Stimulated activated CD8-positive, alpha-beta memory T cell treated with anti-CD3 and anti-CD28 coated beads, Interleukin-4, amount 100 ng/mL, for 4 hours (primary cell): ENCODE data around the gene LYPLA2.

Experiments used
- DNase-seq, 2 donors: peaks; one replicate each; pipeline ENCODE4 v3.0.0-alpha.2; 2020; ENCODE audit warnings: low read depth in 2 of 2, low spot score in 1 of 2

Gene LYPLA2

DNA sequence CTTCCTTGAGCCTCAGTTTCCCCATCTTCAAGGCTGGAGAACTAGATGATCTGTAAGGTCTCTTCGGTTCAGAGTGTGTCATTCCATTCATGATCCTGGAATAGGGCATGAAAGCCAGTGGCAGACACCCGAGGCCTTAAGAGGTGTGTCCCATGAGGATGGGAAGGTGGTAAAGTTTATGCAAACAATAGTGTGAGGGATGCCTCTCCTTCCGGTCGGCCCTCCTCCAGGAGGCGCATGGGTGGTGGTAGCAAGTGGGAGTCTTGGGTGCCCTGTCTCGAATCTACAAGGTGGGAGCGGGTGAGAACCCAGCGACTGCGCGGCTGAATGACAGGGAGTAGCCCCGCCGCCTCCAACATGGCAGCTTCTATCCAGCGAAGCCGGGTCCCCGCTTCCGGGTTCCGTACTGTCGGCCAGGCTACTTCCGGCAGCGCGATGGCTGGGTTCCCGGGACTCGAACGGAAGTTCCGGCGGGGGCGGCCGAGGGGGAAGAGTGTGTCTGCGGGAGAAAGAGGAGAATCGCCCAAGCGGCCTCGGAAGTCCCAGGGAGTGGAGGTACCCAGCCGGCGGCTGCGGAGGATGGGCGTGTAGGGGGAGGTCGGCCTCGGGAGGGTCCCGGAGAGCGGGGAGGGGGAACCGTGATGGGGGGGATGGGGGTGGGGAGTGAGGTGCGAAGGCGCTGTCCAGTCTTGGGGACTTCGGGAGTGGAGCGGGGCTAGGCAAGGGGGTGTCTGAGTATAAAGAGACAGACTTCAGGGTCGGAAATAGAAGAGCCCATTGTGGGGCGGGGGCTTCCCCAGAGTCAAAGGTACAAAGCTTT is at the start of gene LYPLA2:
LYPLA2 (plus strand) TSS at position 450 of the 820 bp plus-strand sequence. CDS start 1,538 bp downstream, outside the sequence.
- DNase-seq: peak; percentile 72

- DNase-seq: no peak
Measured at GRCh38 chr1:23741609-23742008, 49.3 kb upstream of the LYPLA2 start.

- no peak for DNase-seq
Measured at GRCh38 chr1:23742670-23743286, 48.2 kb upstream of the LYPLA2 start.

DNA sequence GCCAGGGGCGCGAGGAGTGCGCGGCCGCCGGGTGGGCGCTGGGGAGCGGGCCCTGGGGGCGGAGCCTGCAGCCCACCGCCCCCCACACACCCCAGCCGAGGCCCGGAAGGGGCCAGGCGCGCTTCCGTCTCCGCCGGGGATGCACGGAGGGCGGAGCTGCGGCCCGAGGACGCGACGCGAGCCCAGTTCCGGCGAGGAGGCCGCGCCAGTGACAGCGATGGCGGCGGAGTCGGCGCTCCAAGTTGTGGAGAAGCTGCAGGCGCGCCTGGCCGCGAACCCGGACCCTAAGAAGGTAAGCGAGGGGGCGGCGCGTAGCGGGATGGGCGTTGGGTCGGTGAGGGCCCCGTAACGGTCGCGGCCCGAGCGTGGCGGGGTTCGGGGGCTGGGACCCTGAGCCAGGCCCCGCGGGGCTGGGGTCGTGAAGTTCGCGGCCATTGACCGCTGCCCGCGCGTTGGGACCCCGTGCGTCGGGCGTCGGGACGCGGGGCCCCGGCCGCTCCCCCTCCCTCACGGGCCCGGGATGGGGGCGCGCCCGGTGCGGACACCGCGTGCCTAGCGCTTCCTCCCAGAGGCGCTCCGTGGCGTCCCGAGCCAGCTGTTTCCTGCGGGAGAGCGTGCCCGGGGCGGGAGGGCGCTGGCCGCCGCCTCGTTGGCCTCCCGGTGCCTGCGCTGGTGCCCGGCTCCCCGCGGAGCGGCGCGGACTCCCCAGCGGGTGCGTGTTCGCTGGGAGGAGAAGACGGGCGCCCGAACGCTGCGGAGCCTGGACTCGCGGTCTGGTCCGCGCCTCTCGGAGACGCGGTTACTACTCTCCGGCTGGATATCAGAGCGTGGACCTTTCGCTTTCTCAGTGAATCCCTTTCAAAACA is 47.4 kb upstream of the LYPLA2 start, which contains the start of gene ELOA:
ELOA (plus strand) TSS at position 185 of the 866 bp plus-strand sequence; CDS start at position 218, 33 bp downstream.
- DNase-seq: peak; percentile 37 to 57

- DNase-seq: no peak
Measured at GRCh38 chr1:23745515-23745914, 45.4 kb upstream of the LYPLA2 start.

DNA sequence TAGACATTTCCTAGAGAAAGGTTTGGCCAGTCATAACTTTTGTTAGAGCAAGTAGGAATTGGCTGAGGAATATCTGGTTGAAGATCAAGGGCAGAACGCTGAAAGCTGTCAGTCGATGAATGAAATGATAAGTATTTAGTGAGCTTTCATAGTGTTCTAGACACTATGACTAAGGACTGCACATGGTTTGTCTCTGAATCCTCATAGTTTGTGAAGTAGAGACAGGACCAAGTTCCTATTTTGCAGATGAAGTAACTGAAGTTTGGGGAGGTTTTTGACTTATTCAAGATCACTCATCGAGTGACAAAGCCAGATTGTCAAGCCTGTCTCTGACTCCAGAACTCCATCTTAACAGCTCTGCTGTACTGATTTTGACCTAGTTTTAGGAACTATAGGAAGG is 42.9 kb upstream of the LYPLA2 start:
- DNase-seq: no peak

- DNase-seq: no peak
Measured at GRCh38 chr1:23751050-23751814, 39.7 kb upstream of the LYPLA2 start.

- no peak for DNase-seq
Measured at GRCh38 chr1:23751815-23752200, 39.1 kb upstream of the LYPLA2 start.

DNA sequence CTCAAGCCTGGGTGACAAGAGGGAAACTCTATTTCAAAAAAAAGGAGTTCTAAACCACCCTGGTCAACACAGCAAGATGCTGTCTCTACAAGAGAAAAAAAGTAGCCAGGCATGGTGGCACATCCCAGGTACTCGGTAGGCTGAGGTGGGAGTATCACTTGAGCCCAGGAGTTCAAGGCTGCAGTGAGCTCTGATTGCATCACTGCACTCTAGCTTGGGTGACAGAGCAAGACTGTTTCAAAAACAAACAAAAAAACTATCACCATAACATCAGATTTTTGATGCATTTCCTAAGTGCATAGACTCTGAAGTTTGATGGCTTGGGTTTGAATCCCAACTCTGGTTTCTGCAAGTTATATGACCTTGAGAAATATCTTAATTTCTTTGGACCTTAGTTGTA is 38.0 kb upstream of the LYPLA2 start:
- no peak for DNase-seq

- no peak for DNase-seq
Measured at GRCh38 chr1:23756676-23757075, 34.3 kb upstream of the LYPLA2 start.

DNA sequence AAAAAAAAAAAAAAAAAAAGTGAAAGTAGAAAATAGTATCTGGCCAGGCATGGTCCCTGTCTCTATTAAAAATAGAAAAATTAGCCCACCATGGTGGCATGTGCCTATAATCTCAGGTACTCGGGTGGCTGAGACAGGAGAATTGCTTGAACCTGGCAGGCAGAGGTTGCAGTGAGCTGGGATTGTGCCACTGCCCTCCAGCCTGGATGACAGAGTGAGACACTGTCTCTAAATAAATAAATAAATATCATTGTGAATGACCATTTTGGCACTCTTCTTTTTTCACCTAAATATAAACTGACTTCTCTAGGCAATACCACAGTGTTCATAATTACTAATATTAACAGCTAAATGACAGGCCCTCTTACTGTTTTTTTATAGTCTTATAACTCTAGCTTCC is 33.1 kb upstream of the LYPLA2 start:
- no peak for DNase-seq

DNA sequence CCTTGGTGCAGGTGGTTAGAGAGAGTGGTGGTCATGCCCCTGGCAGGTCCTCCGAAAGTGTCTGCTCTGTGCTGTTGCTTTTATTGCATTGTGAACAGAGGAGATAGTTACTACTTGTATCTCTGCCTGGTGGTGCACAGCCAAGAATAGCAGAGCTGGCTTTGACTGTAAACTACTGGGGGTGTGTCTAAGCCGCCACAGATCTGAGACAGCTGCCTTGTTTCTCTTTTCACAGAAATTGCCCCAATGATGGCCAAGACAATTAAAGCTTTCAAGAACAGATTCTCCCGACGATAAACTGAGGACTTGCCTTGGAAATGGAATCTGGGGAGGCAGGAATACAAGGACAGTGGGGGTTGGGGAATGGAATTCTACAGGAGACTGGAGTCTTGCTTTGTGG is 31.7 kb upstream of the LYPLA2 start:
- no peak for DNase-seq

- no peak for DNase-seq
Measured at GRCh38 chr1:23763041-23763577, 27.8 kb upstream of the LYPLA2 start.

DNA sequence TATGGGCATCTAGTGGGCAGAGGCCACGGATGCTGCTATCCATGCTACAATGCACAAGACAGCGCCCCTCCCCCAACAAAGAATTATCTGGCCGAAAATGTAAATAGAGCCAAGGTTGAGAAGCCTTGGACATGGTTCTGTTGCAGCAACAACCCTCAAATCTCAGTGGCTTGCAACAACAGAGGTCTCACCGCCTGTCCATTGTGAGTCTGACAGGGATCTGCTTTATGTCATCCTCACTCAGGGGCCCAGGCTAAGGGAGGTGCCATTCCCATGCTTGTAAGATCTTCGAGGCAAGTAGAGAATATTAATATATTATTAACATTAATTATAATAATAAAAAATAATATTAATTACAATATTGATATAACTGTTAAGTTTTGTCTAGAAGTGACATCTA is 22.2 kb upstream of the LYPLA2 start:
- DNase-seq: no peak

GRCh38 chr1:23772049-23772853 is 18.7 kb upstream of the LYPLA2 start:
- DNase-seq: peak; percentile 66 to 80

GRCh38 chr1:23772854-23773242 is 18.1 kb upstream of the LYPLA2 start:
- DNase-seq: no peak

- DNase-seq: no peak
Measured at GRCh38 chr1:23774174-23774880, 16.6 kb upstream of the LYPLA2 start.

- DNase-seq: no peak
Measured at GRCh38 chr1:23776217-23776616, 14.7 kb upstream of the LYPLA2 start.
